ENCODE data around the gene ZBTB48.
"Not testable (repeated sequence)": the region's sequence is repeated elsewhere in the genome, so short reads cannot be mapped to it uniquely, and the experiment has no call there.

Gene ZBTB48

DNA sequence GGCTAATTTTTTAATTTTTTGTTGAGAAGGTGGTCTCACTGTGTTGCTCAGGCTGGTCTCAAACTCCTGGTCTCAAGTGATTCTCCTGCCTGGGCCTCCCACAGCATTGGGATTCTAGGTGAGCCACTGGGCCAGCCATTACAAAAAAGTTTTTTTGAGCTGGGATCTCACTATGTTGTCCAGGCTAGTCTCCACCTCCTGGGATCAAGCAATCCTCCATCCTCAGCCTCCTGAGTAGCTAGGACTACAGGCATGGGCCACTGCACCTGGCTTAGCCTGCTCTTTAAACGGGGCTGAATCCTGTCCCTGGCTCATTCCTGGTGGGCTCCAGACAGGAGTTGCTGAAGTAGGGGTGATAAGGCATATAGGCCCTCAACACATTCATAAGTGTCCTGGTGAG is 22.2 kb upstream of the ZBTB48 start:
- Mint-ChIP-seq H3K4me1 (ENCODE audit: low read depth) (peaks cover 13% of the 10 kb centered on the region), H3K27me3 (ENCODE audit: low read depth) (no peaks in the 10 kb centered on the region), H3K4me3 (no peak overlapping the region), H3K27ac (no peak overlapping the region), H3K9me3 (no peaks in the 10 kb centered on the region), H3K36me3 (ENCODE audit: low read depth) (peaks cover 1% of the 10 kb centered on the region)

DNA sequence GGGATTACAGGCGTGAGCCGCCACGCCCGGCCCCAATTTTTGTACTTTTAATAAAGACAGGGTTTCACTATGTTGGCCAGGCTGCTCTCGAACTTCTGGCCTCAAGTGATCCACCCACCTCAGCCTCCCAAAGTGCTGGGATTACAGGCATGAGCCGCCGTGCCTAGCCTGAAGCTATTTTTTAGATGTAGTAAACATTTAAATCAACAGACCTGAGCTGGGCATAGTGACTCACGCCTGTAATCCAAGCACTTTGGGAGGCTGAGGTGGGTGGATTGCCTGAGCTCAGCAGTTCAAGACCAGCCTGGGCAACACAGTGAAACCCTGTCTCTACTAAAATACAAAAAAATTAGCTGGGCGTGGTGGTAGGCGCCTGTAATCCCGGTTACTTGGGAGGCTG is 20.6 kb upstream of the ZBTB48 start:
- H3K27me3 Mint-ChIP-seq (ENCODE audit: low read depth); H3K9me3 Mint-ChIP-seq; H3K4me1 Mint-ChIP-seq (ENCODE audit: low read depth); H3K4me3 Mint-ChIP-seq; H3K36me3 Mint-ChIP-seq (ENCODE audit: low read depth); H3K27ac Mint-ChIP-seq: not testable (repeated sequence)

DNA sequence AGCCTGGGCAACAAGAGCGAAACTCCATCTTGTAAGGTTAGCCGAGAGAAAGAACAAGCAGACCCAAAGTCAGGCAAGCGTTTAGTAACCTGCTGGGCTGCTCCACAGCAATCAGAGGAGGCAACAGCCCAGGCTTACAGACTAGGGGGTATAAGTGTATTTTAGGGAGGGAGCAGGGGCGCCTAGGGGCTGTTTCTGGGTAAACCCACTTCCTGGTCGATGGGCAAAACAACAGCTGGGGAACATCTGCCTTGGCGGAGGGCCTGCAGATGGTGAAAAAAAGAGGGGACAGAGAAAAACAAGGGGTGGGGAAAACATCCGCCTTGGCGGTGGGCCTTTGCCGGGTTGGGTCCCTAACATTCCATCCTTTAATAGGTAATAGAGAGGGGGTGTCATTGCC is 19.5 kb upstream of the ZBTB48 start:
- Mint-ChIP-seq H3K36me3 (ENCODE audit: low read depth) (no peaks in the 10 kb centered on the region), H3K4me1 (ENCODE audit: low read depth) (peaks cover 2% of the 10 kb centered on the region), H3K9me3 (no peaks in the 10 kb centered on the region), H3K27me3 (ENCODE audit: low read depth) (no peaks in the 10 kb centered on the region), H3K27ac (no peak overlapping the region), H3K4me3 (no peak overlapping the region)

DNA sequence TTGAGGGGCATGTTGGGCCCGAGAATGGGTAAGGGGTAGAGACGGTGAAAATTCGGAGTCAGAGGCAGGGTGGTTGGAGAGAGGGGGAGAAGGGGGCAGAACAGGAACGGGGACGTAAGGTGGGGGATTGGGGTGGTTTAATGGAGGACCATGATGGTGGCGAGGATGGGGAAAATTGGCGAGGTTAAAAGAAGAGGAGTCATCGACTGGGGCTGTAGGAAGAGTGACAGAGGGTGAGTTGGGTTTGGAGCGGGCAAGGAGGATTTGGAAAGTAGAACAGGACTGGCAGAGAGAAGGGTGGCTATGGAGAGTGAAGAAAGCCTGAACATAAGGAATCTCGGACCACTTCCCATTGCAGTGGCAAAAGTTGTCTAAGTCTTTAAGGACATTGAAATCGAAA is 10.8 kb upstream of the ZBTB48 start:
- Mint-ChIP-seq H3K9me3 (no peaks in the 10 kb centered on the region), H3K4me1 (ENCODE audit: low read depth) (peaks cover 4% of the 10 kb centered on the region), H3K36me3 (ENCODE audit: low read depth) (no peaks in the 10 kb centered on the region), H3K27me3 (ENCODE audit: low read depth) (peaks cover 22% of the 10 kb centered on the region), H3K4me3 (no peak overlapping the region), H3K27ac (no peak overlapping the region)

DNA sequence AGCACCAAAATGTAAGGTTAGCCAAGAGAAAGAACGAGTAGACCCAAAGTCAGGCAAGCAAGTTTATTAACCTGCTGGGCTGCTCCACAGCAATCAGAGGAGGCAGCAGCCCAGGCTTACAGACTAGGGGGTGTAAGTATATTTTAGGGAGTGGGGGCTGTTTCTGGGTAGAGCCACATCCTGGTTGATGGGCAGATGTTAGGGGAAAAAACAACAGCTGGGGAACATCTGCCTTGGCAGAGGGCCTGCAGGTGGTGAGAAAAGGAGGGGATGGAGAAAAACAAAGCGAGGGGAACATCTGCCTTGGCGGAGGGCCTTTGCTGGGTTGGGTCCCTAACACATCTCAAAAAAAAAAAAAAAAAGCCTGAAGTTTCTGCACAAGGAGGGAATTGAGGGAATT is 9.7 kb upstream of the ZBTB48 start:
- Mint-ChIP-seq H3K36me3 (ENCODE audit: low read depth) (no peaks in the 10 kb centered on the region), H3K9me3 (no peaks in the 10 kb centered on the region), H3K4me3 (no peak overlapping the region), H3K27ac (no peak overlapping the region), H3K4me1 (ENCODE audit: low read depth) (peaks cover 4% of the 10 kb centered on the region), H3K27me3 (ENCODE audit: low read depth) (peaks cover 22% of the 10 kb centered on the region)

DNA sequence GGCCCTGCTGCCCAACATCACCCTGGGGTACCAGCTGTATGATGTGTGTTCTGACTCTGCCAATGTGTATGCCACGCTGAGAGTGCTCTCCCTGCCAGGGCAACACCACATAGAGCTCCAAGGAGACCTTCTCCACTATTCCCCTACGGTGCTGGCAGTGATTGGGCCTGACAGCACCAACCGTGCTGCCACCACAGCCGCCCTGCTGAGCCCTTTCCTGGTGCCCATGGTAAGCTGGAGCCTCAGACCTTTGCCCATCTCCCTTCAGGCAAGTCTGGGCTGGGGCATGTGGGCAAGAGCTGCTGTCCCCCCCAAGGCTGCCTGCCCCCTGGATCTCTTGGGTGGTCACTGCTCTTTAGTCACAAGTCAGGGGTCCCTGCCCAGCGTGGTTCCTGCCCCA is 8.8 kb upstream of the ZBTB48 start:
- Mint-ChIP-seq H3K36me3 (ENCODE audit: low read depth) (no peaks in the 10 kb centered on the region), H3K27ac (no peak overlapping the region), H3K27me3 (ENCODE audit: low read depth) (peaks cover 22% of the 10 kb centered on the region), H3K4me3 (no peak overlapping the region), H3K9me3 (no peaks in the 10 kb centered on the region), H3K4me1 (ENCODE audit: low read depth) (peaks cover 4% of the 10 kb centered on the region)

DNA sequence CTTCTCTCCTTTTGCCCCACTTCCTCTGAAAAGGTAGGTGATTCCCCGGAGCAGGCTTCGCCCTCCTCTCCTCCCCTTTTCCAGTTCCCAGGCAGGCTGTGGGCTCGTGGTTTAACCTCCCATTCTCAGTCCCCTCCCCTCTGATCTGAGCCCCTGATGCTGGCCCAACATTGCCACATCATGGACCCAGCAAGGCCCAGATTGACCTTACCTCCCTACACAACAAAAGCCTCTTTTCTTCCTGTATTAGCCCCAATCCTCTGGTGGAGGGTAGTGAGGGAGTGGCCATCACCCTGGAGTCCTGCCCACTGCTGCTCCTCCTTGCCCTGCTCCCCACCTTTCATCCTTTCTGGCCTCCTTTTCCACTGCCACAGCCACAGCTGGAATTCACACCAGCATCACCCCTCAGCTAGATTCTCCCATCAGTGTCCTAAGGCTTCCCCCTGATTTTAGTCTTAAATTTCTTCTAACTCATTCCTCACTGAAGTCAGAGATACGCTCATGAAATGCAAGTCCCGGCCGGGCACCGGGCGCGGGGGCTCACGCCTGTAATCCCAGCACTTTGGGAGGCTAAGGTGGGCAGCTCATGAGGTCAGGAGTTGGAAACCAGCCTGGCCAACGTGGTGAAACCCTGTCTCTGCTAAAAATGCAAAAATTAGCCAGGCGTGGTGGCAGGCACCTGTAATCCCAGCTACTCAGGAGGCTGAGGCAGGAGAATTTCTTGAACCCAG is 7.0 kb upstream of the ZBTB48 start:
- Mint-ChIP-seq H3K4me3 (no peak overlapping the region), H3K4me1 (ENCODE audit: low read depth) (peaks cover 4% of the 10 kb centered on the region), H3K27ac (peak overlapping the region; percentile 36), H3K9me3 (no peaks in the 10 kb centered on the region), H3K27me3 (ENCODE audit: low read depth) (peaks cover 22% of the 10 kb centered on the region), H3K36me3 (ENCODE audit: low read depth) (no peaks in the 10 kb centered on the region)

DNA sequence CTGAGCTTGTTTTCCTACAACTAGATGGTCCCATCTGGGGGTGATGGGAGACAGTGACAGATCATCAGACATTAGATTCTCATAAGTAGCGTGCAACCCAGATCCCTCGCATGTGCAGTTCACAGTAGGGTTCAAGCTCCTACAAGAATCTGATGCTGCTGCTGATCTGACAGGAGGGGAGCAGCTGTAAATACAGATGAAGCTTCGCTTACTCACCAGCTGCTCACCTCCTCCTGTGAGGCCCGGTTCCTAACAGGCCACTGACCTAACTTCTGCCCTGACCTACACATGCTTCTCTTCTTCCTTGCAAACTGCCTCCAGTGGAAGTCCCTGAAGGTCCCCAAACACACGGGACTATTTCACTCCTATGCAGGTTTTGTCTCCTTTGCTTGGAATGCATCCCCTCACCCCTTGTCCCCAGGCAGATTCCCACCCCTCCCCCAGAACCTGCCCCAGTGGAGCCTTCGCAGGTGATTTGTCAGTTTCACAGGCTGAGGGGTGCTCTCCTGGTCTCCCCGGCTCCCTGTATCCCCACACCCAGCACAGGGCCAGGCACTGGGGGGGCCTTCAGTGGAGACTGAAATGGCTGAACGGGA is 5.7 kb upstream of the ZBTB48 start:
- H3K27ac Mint-ChIP-seq = no peak overlapping the region
- H3K36me3 Mint-ChIP-seq (ENCODE audit: low read depth) = no peaks in the 10 kb centered on the region
- H3K27me3 Mint-ChIP-seq (ENCODE audit: low read depth) = peaks cover 16% of the 10 kb centered on the region
- no peaks in the 10 kb centered on the region for H3K9me3 Mint-ChIP-seq
- peaks cover 6% of the 10 kb centered on the region for H3K4me1 Mint-ChIP-seq (ENCODE audit: low read depth)
- no peak overlapping the region for H3K4me3 Mint-ChIP-seq

DNA sequence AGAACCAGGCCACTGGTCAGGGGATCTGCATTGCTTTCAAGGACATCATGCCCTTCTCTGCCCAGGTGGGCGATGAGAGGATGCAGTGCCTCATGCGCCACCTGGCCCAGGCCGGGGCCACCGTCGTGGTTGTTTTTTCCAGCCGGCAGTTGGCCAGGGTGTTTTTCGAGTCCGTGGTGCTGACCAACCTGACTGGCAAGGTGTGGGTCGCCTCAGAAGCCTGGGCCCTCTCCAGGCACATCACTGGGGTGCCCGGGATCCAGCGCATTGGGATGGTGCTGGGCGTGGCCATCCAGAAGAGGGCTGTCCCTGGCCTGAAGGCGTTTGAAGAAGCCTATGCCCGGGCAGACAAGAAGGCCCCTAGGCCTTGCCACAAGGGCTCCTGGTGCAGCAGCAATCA is 5.0 kb upstream of the ZBTB48 start:
- Mint-ChIP-seq H3K27ac (no peak overlapping the region), H3K36me3 (ENCODE audit: low read depth) (no peaks in the 10 kb centered on the region), H3K4me3 (no peak overlapping the region), H3K4me1 (ENCODE audit: low read depth) (peaks cover 10% of the 10 kb centered on the region), H3K9me3 (no peaks in the 10 kb centered on the region), H3K27me3 (ENCODE audit: low read depth) (peaks cover 13% of the 10 kb centered on the region)

DNA sequence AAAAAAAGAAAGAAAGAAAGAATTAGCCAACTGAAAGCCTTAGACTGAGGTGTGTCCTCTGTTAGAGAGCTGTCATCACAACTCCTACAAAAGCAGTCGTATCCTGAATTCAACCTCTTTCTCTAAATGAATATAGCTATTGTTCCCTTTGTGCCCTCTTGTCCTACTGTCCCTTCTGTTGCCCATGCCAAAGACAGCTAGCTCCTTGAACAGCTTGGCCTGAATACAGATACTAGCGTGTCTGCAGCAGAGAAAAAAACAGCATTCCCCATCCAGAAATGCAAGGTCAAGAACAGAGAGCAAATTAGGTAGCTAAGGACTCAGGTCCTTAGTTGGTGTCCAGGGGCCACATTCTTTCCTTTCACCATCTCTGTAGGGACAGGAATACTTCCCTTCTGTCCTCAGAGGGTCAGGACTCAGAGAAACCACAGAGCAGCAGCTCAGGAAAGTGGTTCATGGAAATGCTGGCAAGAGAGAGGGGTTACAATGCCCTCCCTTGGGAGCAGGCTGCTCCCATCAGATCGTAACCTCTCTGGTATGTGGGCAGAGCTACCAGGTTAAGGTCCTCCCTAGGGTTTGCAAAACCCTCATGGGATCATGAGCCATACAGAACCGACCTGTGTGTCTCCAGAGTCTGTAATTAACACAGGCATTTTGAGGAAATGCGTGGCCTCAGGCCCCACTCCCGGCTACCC is 1.8 kb upstream of the ZBTB48 start:
- H3K27ac Mint-ChIP-seq = no peak overlapping the region
- no peaks in the 10 kb centered on the region for H3K9me3 Mint-ChIP-seq
- peaks cover 20% of the 10 kb centered on the region for H3K4me1 Mint-ChIP-seq (ENCODE audit: low read depth)
- H3K27me3 Mint-ChIP-seq (ENCODE audit: low read depth) = peaks cover under 1% of the 10 kb centered on the region
- H3K36me3 Mint-ChIP-seq (ENCODE audit: low read depth) = peaks cover 3% of the 10 kb centered on the region
- H3K4me3 Mint-ChIP-seq = no peak overlapping the region

DNA sequence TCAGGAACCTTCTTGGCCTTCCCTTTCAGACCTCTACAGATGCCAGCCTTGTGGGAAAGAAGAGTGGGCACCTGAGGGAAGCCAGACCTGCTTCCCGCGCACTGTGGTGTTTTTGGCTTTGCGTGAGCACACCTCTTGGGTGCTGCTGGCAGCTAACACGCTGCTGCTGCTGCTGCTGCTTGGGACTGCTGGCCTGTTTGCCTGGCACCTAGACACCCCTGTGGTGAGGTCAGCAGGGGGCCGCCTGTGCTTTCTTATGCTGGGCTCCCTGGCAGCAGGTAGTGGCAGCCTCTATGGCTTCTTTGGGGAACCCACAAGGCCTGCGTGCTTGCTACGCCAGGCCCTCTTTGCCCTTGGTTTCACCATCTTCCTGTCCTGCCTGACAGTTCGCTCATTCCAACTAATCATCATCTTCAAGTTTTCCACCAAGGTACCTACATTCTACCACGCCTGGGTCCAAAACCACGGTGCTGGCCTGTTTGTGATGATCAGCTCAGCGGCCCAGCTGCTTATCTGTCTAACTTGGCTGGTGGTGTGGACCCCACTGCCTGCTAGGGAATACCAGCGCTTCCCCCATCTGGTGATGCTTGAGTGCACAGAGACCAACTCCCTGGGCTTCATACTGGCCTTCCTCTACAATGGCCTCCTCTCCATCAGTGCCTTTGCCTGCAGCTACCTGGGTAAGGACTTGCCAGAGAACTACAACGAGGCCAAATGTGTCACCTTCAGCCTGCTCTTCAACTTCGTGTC is 995 bp upstream of the ZBTB48 start:
- Mint-ChIP-seq H3K4me1 (ENCODE audit: low read depth) (peaks cover 20% of the 10 kb centered on the region), H3K27ac (peak overlapping the region; percentile 93), H3K36me3 (ENCODE audit: low read depth) (peaks cover 3% of the 10 kb centered on the region), H3K4me3 (peak overlapping the region; percentile 90), H3K9me3 (no peaks in the 10 kb centered on the region), H3K27me3 (ENCODE audit: low read depth) (no peaks in the 10 kb centered on the region)

DNA sequence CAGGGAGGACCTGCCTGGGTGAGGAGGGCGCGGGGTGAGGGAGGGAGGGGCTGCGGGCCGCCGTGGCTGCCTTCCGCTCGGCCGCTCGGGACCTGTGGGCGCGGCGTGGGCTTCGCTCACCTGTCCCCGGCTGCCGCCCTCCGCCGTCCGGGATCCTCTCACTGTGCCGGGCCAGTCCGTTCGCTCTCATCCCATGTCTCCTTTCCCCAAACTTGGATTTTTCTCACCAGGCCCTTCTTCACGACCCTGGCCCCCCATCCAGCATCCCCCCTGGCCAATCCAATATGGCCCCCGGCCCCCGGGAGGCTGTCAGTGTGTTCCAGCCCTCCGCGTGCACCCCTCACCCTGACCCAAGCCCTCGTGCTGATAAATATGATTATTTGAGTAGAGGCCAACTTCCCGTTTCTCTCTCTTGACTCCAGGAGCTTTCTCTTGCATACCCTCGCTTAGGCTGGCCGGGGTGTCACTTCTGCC is 362 bp downstream of the ZBTB48 start:
- Mint-ChIP-seq H3K27ac (peak overlapping the region; percentile 93), H3K36me3 (ENCODE audit: low read depth) (peaks cover 3% of the 10 kb centered on the region), H3K9me3 (no peaks in the 10 kb centered on the region), H3K27me3 (ENCODE audit: low read depth) (no peaks in the 10 kb centered on the region), H3K4me1 (ENCODE audit: low read depth) (peaks cover 26% of the 10 kb centered on the region), H3K4me3 (peak overlapping the region; percentile 90)

DNA sequence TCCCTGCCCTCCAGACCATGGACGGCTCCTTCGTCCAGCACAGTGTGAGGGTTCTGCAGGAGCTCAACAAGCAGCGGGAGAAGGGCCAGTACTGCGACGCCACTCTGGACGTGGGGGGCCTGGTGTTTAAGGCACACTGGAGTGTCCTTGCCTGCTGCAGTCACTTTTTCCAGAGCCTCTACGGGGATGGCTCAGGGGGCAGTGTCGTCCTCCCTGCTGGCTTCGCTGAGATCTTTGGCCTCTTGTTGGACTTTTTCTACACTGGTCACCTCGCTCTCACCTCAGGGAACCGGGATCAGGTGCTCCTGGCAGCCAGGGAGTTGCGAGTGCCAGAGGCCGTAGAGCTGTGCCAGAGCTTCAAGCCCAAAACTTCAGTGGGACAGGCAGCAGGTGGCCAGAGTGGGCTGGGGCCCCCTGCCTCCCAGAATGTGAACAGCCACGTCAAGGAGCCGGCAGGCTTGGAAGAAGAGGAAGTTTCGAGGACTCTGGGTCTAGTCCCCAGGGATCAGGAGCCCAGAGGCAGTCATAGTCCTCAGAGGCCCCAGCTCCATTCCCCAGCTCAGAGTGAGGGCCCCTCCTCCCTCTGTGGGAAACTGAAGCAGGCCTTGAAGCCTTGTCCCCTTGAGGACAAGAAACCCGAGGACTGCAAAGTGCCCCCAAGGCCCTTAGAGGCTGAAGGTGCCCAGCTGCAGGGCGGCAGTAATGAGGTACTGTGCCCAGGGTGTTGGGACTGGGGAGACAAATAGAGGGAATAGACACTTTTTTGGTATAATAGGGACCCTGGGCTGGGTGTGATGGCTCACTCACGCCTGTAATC is 1.0 kb downstream of the ZBTB48 start:
- no peaks in the 10 kb centered on the region for H3K9me3 Mint-ChIP-seq
- peak overlapping the region; percentile 90 for H3K4me3 Mint-ChIP-seq
- H3K4me1 Mint-ChIP-seq (ENCODE audit: low read depth) = peaks cover 26% of the 10 kb centered on the region
- peak overlapping the region; percentile 92 for H3K27ac Mint-ChIP-seq
- H3K36me3 Mint-ChIP-seq (ENCODE audit: low read depth) = peaks cover 3% of the 10 kb centered on the region
- H3K27me3 Mint-ChIP-seq (ENCODE audit: low read depth) = no peaks in the 10 kb centered on the region
